IMR-90 (cell line): ENCODE data around the gene TTBK2. TPM values are rescaled to one million over a fixed set of nuclear protein-coding genes. Genes with fewer than 3 reads are reported as not detected.

Experiments
- ATAC-seq: fragments of 200-7000 bp; cut with Tn5 transposase; 2 replicates; pipeline ENCODE4 v1.9.1; 2020; ENCODE audit warnings: low read depth, mild to moderate bottlenecking, moderate library complexity
- BruUV-seq: library from RNA; stranded (reverse); fragments of 400-500 nt; replicated peaks from 2 replicates; lab custom pipeline; 2021; lab: Mats Ljungman, UMichigan
- CTCF ChIA-PET: fragments of 300-600 bp; formaldehyde crosslinking; extraction: SDS; loops from one replicate; lab custom pipeline; 2021; ENCODE audit warnings: antibody characterized with exemption; lab: Yijun Ruan, JAX
- POLR2A ChIA-PET: fragments of 300-600 bp; sonication (Branson Sonifier 250); formaldehyde crosslinking; loops from one replicate; lab custom pipeline; 2022; ENCODE audit warnings: antibody characterized with exemption; ENCODE audit not compliant: unreplicated experiment; lab: Charles Lee
- DNase-seq: peaks from one replicate; pipeline ENCODE4 v3.0.0; 2013
- H2AFZ ChIP-seq: replicated peaks from 2 replicates; pipeline ENCODE3; 2013; ENCODE audit warnings: low read length, mild to moderate bottlenecking; ENCODE audit not compliant: poor library complexity
- H2AK5ac ChIP-seq: 2 replicates; pipeline ENCODE4 v1.6.1; 2013; ENCODE audit warnings: low read depth, low read length, inconsistent platforms
- H2AK9ac ChIP-seq: replicated peaks from 2 replicates; pipeline ENCODE3; 2013; ENCODE audit warnings: mild to moderate bottlenecking, low read depth, low read length, moderate library complexity; ENCODE audit not compliant: poor library complexity
- H2BK120ac ChIP-seq: 2 replicates; pipeline ENCODE4 v1.6.1; 2013; ENCODE audit warnings: low read depth, low read length, inconsistent platforms
- H2BK15ac ChIP-seq: 3 replicates; pipeline ENCODE4 v1.6.1; 2013; ENCODE audit warnings: low read depth, low read length, inconsistent platforms
- H2BK20ac ChIP-seq: 2 replicates; pipeline ENCODE4 v1.6.1; 2013; ENCODE audit warnings: low read depth, mild to moderate bottlenecking, inconsistent platforms, low read length, moderate library complexity
- H2BK5ac ChIP-seq: 2 replicates; pipeline ENCODE4 v1.6.1; 2013; ENCODE audit warnings: mild to moderate bottlenecking, low read depth, low read length, inconsistent platforms; ENCODE audit not compliant: poor library complexity, severe bottlenecking
- H3K14ac ChIP-seq: replicated peaks from 2 replicates; pipeline ENCODE4 v1.6.1; 2013; ENCODE audit warnings: low read depth, low read length, inconsistent platforms
- H3K18ac ChIP-seq: 2 replicates; pipeline ENCODE4 v1.6.1; 2013; ENCODE audit warnings: low read depth, low read length, control low read depth
- H3K23ac ChIP-seq: 2 replicates; pipeline ENCODE4 v1.6.1; 2013; ENCODE audit warnings: low read depth, low read length, inconsistent platforms
- H3K27ac ChIP-seq: 2 replicates; pipeline ENCODE4 v1.5.1; 2013; ENCODE audit warnings: mild to moderate bottlenecking, control low read depth, low read length; ENCODE audit not compliant: insufficient read depth
- H3K27me3 ChIP-seq: 2 replicates; pipeline ENCODE4 v1.6.1; 2013; ENCODE audit warnings: low read length; ENCODE audit not compliant: control insufficient read depth, insufficient read depth
- H3K36me3 ChIP-seq: 2 replicates; pipeline ENCODE4 v1.6.1; 2013; ENCODE audit warnings: low read length, mixed read lengths; ENCODE audit not compliant: control insufficient read depth, insufficient read depth
- H3K4ac ChIP-seq: 2 replicates; pipeline ENCODE4 v1.6.1; 2013; ENCODE audit warnings: low read depth, low read length, inconsistent platforms
- H3K4me1 ChIP-seq: 2 replicates; pipeline ENCODE4 v1.6.1; 2013; ENCODE audit warnings: low read length, mixed read lengths; ENCODE audit not compliant: control insufficient read depth, insufficient read depth
- H3K4me2 ChIP-seq: 2 replicates; pipeline ENCODE4 v1.6.1; 2013; ENCODE audit warnings: low read depth, mild to moderate bottlenecking, control low read depth, low read length, moderate library complexity
- H3K4me3 ChIP-seq: 2 replicates; pipeline ENCODE4 v1.5.1; 2013; ENCODE audit warnings: low read depth, mild to moderate bottlenecking, control low read depth, low read length, moderate library complexity; ENCODE audit not compliant: insufficient read depth
- H3K56ac ChIP-seq: 2 replicates; pipeline ENCODE4 v1.6.1; 2013; ENCODE audit warnings: low read length, inconsistent platforms; ENCODE audit not compliant: insufficient read depth; ENCODE audit errors: extremely low read depth
- H3K79me1 ChIP-seq, 2 experiments: 2 replicates each; pipeline ENCODE4 v1.6.1; 2013; ENCODE audit warnings: low read length in 2 of 2, inconsistent platforms in 1 of 2, low read depth in 1 of 2
- H3K9ac ChIP-seq: 2 replicates; pipeline ENCODE4 v1.6.1; 2013; ENCODE audit warnings: low read depth, low read length, control low read depth
- H3K9me1 ChIP-seq: 2 replicates; pipeline ENCODE4 v1.6.1; 2013; ENCODE audit warnings: low read length, inconsistent platforms; ENCODE audit not compliant: insufficient read depth
- H3K9me3 ChIP-seq: 2 replicates; pipeline ENCODE4 v1.6.1; 2013; ENCODE audit warnings: low read length; ENCODE audit not compliant: control insufficient read depth, insufficient read depth
- H4K20me1 ChIP-seq: 2 replicates; pipeline ENCODE4 v1.6.1; 2013; ENCODE audit warnings: low read length, inconsistent platforms; ENCODE audit not compliant: insufficient read depth
- H4K5ac ChIP-seq: 2 replicates; pipeline ENCODE4 v1.6.1; 2013; ENCODE audit warnings: mild to moderate bottlenecking, low read depth, low read length, control low read depth
- H4K8ac ChIP-seq, 2 experiments: 2 replicates each; pipeline ENCODE4 v1.6.1; 2013; ENCODE audit warnings: low read depth in 2 of 2, low read length in 2 of 2, control low read depth in 1 of 2, inconsistent platforms in 1 of 2
- H4K91ac ChIP-seq: 2 replicates; pipeline ENCODE4 v1.6.1; 2013; ENCODE audit warnings: low read depth, low read length, inconsistent platforms; ENCODE audit not compliant: insufficient read depth
- BHLHE40 ChIP-seq: fragments of 150-350 bp; IDR thresholded peaks from 2 replicates; pipeline ENCODE4 v1.6.1; 2016; ENCODE audit warnings: mild to moderate bottlenecking, low read depth, low read length
- CEBPB ChIP-seq: IDR thresholded peaks from 2 replicates; pipeline ENCODE4 v1.6.1; 2012; ENCODE audit warnings: low read depth, low read length, improper control_type of control experiment
- CHD1 ChIP-seq: IDR thresholded peaks from 2 replicates; pipeline ENCODE4 v1.6.1; 2012; ENCODE audit warnings: low read depth, low read length, improper control_type of control experiment
- CTCF ChIP-seq: conservative IDR thresholded peaks from 2 replicates; pipeline ENCODE4 v1.5.1; 2012; ENCODE audit warnings: mild to moderate bottlenecking, low read depth, low read length, improper control_type of control experiment
- ELK1 ChIP-seq: fragments of 150-350 bp; IDR thresholded peaks from 2 replicates; pipeline ENCODE4 v1.6.1; 2016; ENCODE audit warnings: low read depth, mild to moderate bottlenecking, low read length, moderate library complexity, borderline replicate concordance
- FOS ChIP-seq: fragments of 150-350 bp; IDR thresholded peaks from 2 replicates; pipeline ENCODE4 v1.6.1; 2016; ENCODE audit warnings: low read depth, low read length
- MAFK ChIP-seq: IDR thresholded peaks from 2 replicates; pipeline ENCODE4 v1.6.1; 2012; ENCODE audit warnings: low read depth, low read length, improper control_type of control experiment
- MAZ ChIP-seq: IDR thresholded peaks from 2 replicates; pipeline ENCODE4 v1.6.1; 2012; ENCODE audit warnings: low read depth, mild to moderate bottlenecking, low read length, improper control_type of control experiment, moderate library complexity, borderline replicate concordance
- MXI1 ChIP-seq: IDR thresholded peaks from 2 replicates; pipeline ENCODE4 v1.6.1; 2012; ENCODE audit warnings: low read depth, mild to moderate bottlenecking, low read length, moderate library complexity, borderline replicate concordance
- NFE2L2 ChIP-seq: fragments of 150-350 bp; IDR thresholded peaks from 2 replicates; pipeline ENCODE4 v1.6.1; 2016; ENCODE audit warnings: low read depth, mild to moderate bottlenecking, low read length
- POLR2A ChIP-seq: IDR thresholded peaks from 2 replicates; pipeline ENCODE4 v1.6.1; 2012; ENCODE audit warnings: mild to moderate bottlenecking, low read depth, low read length
- RAD21 ChIP-seq: IDR thresholded peaks from 2 replicates; pipeline ENCODE4 v1.6.1; 2012; ENCODE audit warnings: low read length, improper control_type of control experiment
- RCOR1 ChIP-seq: IDR thresholded peaks from 2 replicates; pipeline ENCODE4 v1.6.1; 2012; ENCODE audit warnings: mild to moderate bottlenecking, low read length, improper control_type of control experiment; ENCODE audit not compliant: insufficient replicate concordance
- RFX5 ChIP-seq: IDR thresholded peaks from 2 replicates; pipeline ENCODE4 v1.8.0; 2012; ENCODE audit warnings: low read depth, mild to moderate bottlenecking, low read length, moderate library complexity
- SMC3 ChIP-seq: fragments of 150-350 bp; IDR thresholded peaks from 2 replicates; pipeline ENCODE4 v1.6.1; 2016; ENCODE audit warnings: low read depth, mild to moderate bottlenecking, antibody characterized with exemption, low read length, moderate library complexity
- WGBS, 2 experiments: methylation state at CpG; one replicate each; pipeline versions ENCODE4 v1.1.5 to v1.1.7; 2013; ENCODE audit warnings: missing lambda C conversion rate in 2 of 2; ENCODE audit not compliant: insufficient read length in 1 of 2; ENCODE audit errors: extremely low coverage in 2 of 2; 5-methylcytosine and 5-hydroxymethylcytosine counted together
- dilution Hi-C: fragments of 300-500 bp; cut with HindIII; formaldehyde crosslinking; loops from one replicate; pipeline ENCODE4 v1.14.3; 2018; ENCODE audit warnings: low sequenced_read_pairs; ENCODE audit not compliant: unreplicated experiment
- in situ Hi-C: fragments of 300-500 bp; cut with MboI; formaldehyde crosslinking; loops from 3 replicates; pipeline ENCODE4 v1.14.3; 2019; ENCODE audit warnings: low sequenced_read_pairs, inconsistent platforms, mixed read lengths
- intact Hi-C: fragments of 100-400 bp; cut with micrococcal nuclease; formaldehyde crosslinking; loops from 2 replicates; pipeline ENCODE4 v1.10.0; 2022
- polyA plus RNA-seq, 3 experiments: library from polyadenylated mRNA; depleted of rRNA; stranded (reverse); fragments of >200 nt; gene quantifications; 2 replicates each; pipeline ENCODE4 v1.2.3, GENCODE V29; 2012; ENCODE audit warnings: low replicate concordance in 1 of 3
- total RNA-seq: library from RNA; depleted of rRNA; stranded (reverse); fragments of >200 nt; gene quantifications from 2 replicates; pipeline ENCODE4 v1.2.3, GENCODE V29; 2012
- TF ChIP-seq, protein P1 (sequence below): fragments of 150-350 bp; IDR thresholded peaks from 2 replicates; pipeline ENCODE4 v1.6.1; 2017; ENCODE audit warnings: mild to moderate bottlenecking, antibody characterized with exemption, low read length, low read depth

Gene TTBK2
- total and polyA plus RNA-seq, 2 of the 4 experiments (the other 2 are of a cell fraction): 2.4 to 3.2 TPM

- Histone ChIP-seq H3K27me3 (no peaks in the 10 kb centered on the region), H2BK120ac (no peak overlapping the region), H3K18ac (no peak overlapping the region), H3K23ac (no peak overlapping the region), H3K9me3 (no peaks in the 10 kb centered on the region), H3K4me2 (no peak overlapping the region), H2BK5ac (no peak overlapping the region), H2BK15ac (no peak overlapping the region), H3K79me1 (no peaks in the 10 kb centered on the region), H3K9ac (no peak overlapping the region), H3K9me1 (peaks cover 16% of the 10 kb centered on the region; the same call in 1 of the 2 replicates), H4K8ac (no peak overlapping the region), H4K20me1 (no peaks in the 10 kb centered on the region), H3K56ac (no peak overlapping the region), H2AFZ (no peak overlapping the region), H4K5ac (no peak overlapping the region), H3K14ac (no peak overlapping the region), H3K4ac (no peak overlapping the region), H4K91ac (no peak overlapping the region), H2AK9ac (no peak overlapping the region), H2AK5ac (no peak overlapping the region), H2BK20ac (no peak overlapping the region), H3K36me3 (peaks cover 22% of the 10 kb centered on the region), H3K4me1 (no peaks in the 10 kb centered on the region), H3K4me3 (no peak overlapping the region), H3K27ac (no peak overlapping the region)
- in situ Hi-C loops: no loop called here
- DNase-seq: no peak
- no peak for TF ChIP-seq MAZ
- no peak for TF ChIP-seq RCOR1
- no peak for TF ChIP-seq SMC3
- no peak for TF ChIP-seq CTCF
- no peak for TF ChIP-seq POLR2A
- TF ChIP-seq CHD1: no peak
- TF ChIP-seq MXI1: no peak
- TF ChIP-seq CEBPB: no peak
- no peak for TF ChIP-seq BHLHE40
- no peak for TF ChIP-seq RAD21
- TF ChIP-seq FOS: no peak
- no peak for TF ChIP-seq NFE2L2
- no peak for TF ChIP-seq ELK1
- TF ChIP-seq MAFK: no peak
- TF ChIP-seq RFX5: no peak
- TF ChIP-seq, protein P1, sequence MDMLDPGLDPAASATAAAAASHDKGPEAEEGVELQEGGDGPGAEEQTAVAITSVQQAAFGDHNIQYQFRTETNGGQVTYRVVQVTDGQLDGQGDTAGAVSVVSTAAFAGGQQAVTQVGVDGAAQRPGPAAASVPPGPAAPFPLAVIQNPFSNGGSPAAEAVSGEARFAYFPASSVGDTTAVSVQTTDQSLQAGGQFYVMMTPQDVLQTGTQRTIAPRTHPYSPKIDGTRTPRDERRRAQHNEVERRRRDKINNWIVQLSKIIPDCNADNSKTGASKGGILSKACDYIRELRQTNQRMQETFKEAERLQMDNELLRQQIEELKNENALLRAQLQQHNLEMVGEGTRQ: no peak
- BruUV-seq: no TSS peak
- ChIA-PET POLR2A (no interaction called here), CTCF (no interaction called here)
- intact Hi-C loops: no loop called here
- 89% methylated on average over 3 of the region's 10 CpGs; no CpG with 5 or more reads in 1 of the 2 experiments for WGBS, 2 experiments
- dilution Hi-C loops: no loop called here
- ATAC-seq: no peak
Measured at GRCh38 chr15:42694398-42694797, 226.2 kb downstream of the TTBK2 start.
